A549 (cell line): ENCODE data around the gene SHF. TPM values are rescaled to one million over a fixed set of nuclear protein-coding genes. Genes with fewer than 3 reads are reported as not detected.
"Not testable (repeated sequence)": the region's sequence is repeated elsewhere in the genome, so short reads cannot be mapped to it uniquely, and the experiment has no call there.

Source experiments
- ATAC-seq, 2 experiments: fragments of 200-7000 bp in 1 of 2; fragments of >200 bp in 1 of 2; cut with Nextera tagmentation in 1 of 2; cut with Tn5 transposase in 1 of 2; 3 replicates each; pipeline versions ENCODE4 v1.8.0 to v1.9.1; 2018 to 2020; ENCODE audit warnings: mild to moderate bottlenecking in 1 of 2, moderate library complexity in 1 of 2
- CTCF ChIA-PET: fragments of 300-600 bp; sonication (Branson Sonifier 250); formaldehyde crosslinking; extraction: SDS; loops from one replicate; lab custom pipeline; 2021; ENCODE audit warnings: antibody characterized with exemption, inconsistent platforms; lab: Yijun Ruan, JAX
- POLR2A ChIA-PET: fragments of 350-600 bp; formaldehyde crosslinking; extraction: SDS; loops from one replicate; lab custom pipeline; 2021; ENCODE audit warnings: antibody characterized with exemption, inconsistent platforms; lab: Yijun Ruan, JAX
- DNase-seq, 2 experiments: peaks; one replicate each; pipeline versions ENCODE4 v3.0.0 to v3.0.0-alpha.2; 2011 to 2016; ENCODE audit warnings: low read depth in 1 of 2, low spot score in 1 of 2
- FAIRE-seq: peaks from 2 replicates; lab custom pipeline; 2011; peaks lifted over from hg19 to GRCh38; lab: Jason Lieb, UNC
- H3K27ac ChIP-seq, 2 experiments: fragments of >200 bp; sonication (Bioruptor Twin); formaldehyde crosslinking; 3 replicates each; pipeline ENCODE4 v1.5.1; 2016 to 2017
- H3K4me1 ChIP-seq: fragments of >200 bp; sonication (Bioruptor Twin); formaldehyde crosslinking; 3 replicates; pipeline ENCODE4 v1.6.1; 2016
- H3K4me2 ChIP-seq: fragments of >200 bp; sonication (Bioruptor Twin); formaldehyde crosslinking; 3 replicates; pipeline ENCODE4 v1.6.1; 2016
- H3K4me3 ChIP-seq: fragments of >200 bp; sonication (Bioruptor Twin); formaldehyde crosslinking; 3 replicates; pipeline ENCODE4 v1.5.1; 2016
- H3K9me3 ChIP-seq: fragments of >200 bp; sonication (Bioruptor Twin); formaldehyde crosslinking; 3 replicates; pipeline ENCODE4 v1.6.1; 2016
- CBX2 ChIP-seq: fragments of 200-600 bp; sonication (generic); IDR thresholded peaks from 2 replicates; pipeline ENCODE4 v1.6.1; 2016; ENCODE audit warnings: low read depth, mild to moderate bottlenecking, borderline replicate concordance
- CEBPB ChIP-seq, 2 experiments: fragments of >200 bp in 1 of 2; sonication (Bioruptor Twin) in 1 of 2; formaldehyde crosslinking in 1 of 2; IDR thresholded peaks; 2 replicates each; pipeline ENCODE4 v1.6.1; 2012 to 2016
- EHF ChIP-seq: fragments of 250-450 bp; sonication (Bioruptor Pico); IDR thresholded peaks from 2 replicates; pipeline ENCODE4 v1.5.0; 2020; ENCODE audit warnings: mild to moderate bottlenecking
- EHMT2 ChIP-seq: fragments of 200-600 bp; sonication (generic); IDR thresholded peaks from 2 replicates; pipeline ENCODE4 v1.6.1; 2016; ENCODE audit warnings: antibody characterized with exemption, low read depth, mild to moderate bottlenecking, moderate library complexity
- FOSB ChIP-seq: fragments of 250-450 bp; sonication (Bioruptor Pico); IDR thresholded peaks from 2 replicates; pipeline ENCODE4 v1.5.0; 2020; ENCODE audit warnings: mild to moderate bottlenecking, moderate library complexity
- FOSL2 ChIP-seq, 2 experiments: fragments of 450-650 bp in 1 of 2; fragments of >200 bp in 1 of 2; sonication (Bioruptor Twin) in 1 of 2; formaldehyde crosslinking; IDR thresholded peaks; 2 replicates each; pipeline versions ENCODE4 v1.5.0 to v1.6.1; 2016 to 2020; ENCODE audit warnings: mild to moderate bottlenecking in 1 of 2, moderate library complexity in 1 of 2
- FOXS1 ChIP-seq: fragments of 250-450 bp; sonication (Bioruptor Pico); IDR thresholded peaks from 2 replicates; pipeline ENCODE4 v1.5.0; 2020; ENCODE audit warnings: mild to moderate bottlenecking, moderate library complexity
- HOXA7 ChIP-seq: fragments of 250-450 bp; sonication (Bioruptor Pico); IDR thresholded peaks from 2 replicates; pipeline ENCODE4 v1.5.0; 2020; ENCODE audit warnings: mild to moderate bottlenecking, moderate library complexity
- HOXB13 ChIP-seq: fragments of 250-450 bp; sonication (Bioruptor Pico); IDR thresholded peaks from 2 replicates; pipeline ENCODE4 v1.5.0; 2020; ENCODE audit warnings: low read depth, mild to moderate bottlenecking, moderate library complexity
- JUNB ChIP-seq: fragments of >200 bp; sonication (Bioruptor Twin); formaldehyde crosslinking; IDR thresholded peaks from 2 replicates; pipeline ENCODE4 v1.6.1; 2016
- KDM1A ChIP-seq: fragments of 200-600 bp; sonication (generic); IDR thresholded peaks from 2 replicates; pipeline ENCODE4 v1.6.1; 2016; ENCODE audit warnings: low read depth, mild to moderate bottlenecking
- MAFK ChIP-seq: fragments of 450-650 bp; IDR thresholded peaks from 2 replicates; pipeline ENCODE4 v1.6.1; 2014; ENCODE audit not compliant: partially characterized antibody
- PHF8 ChIP-seq: fragments of 200-600 bp; sonication (generic); IDR thresholded peaks from 2 replicates; pipeline ENCODE4 v1.6.1; 2016; ENCODE audit warnings: low read depth, mild to moderate bottlenecking, antibody characterized with exemption, moderate library complexity, borderline replicate concordance
- POLR2A ChIP-seq: IDR thresholded peaks from 2 replicates; pipeline ENCODE4 v1.6.1; 2012; ENCODE audit warnings: mild to moderate bottlenecking, low read length
- RARB ChIP-seq: fragments of 250-450 bp; sonication (Bioruptor Pico); IDR thresholded peaks from 2 replicates; pipeline ENCODE4 v1.8.0; 2021; ENCODE audit warnings: mild to moderate bottlenecking, moderate library complexity
- RFX5 ChIP-seq: fragments of 450-650 bp; IDR thresholded peaks from 2 replicates; pipeline ENCODE4 v1.7.1; 2014; ENCODE audit warnings: antibody characterized with exemption, mild to moderate bottlenecking, moderate library complexity
- RNF2 ChIP-seq: fragments of 200-600 bp; sonication (generic); IDR thresholded peaks from 2 replicates; pipeline ENCODE4 v1.6.1; 2016; ENCODE audit warnings: low read depth, mild to moderate bottlenecking, antibody characterized with exemption, moderate library complexity, borderline replicate concordance
- SREBF2 ChIP-seq: fragments of 450-650 bp; IDR thresholded peaks from 2 replicates; pipeline ENCODE4 v1.6.1; 2014; ENCODE audit warnings: mild to moderate bottlenecking, moderate library complexity
- TFCP2L1 ChIP-seq: fragments of 250-450 bp; sonication (Bioruptor Pico); IDR thresholded peaks from 2 replicates; pipeline ENCODE4 v1.5.0; 2021; ENCODE audit warnings: mild to moderate bottlenecking
- TP53 ChIP-seq: fragments of 250-450 bp; sonication (Bioruptor Pico); IDR thresholded peaks from 2 replicates; pipeline ENCODE4 v1.5.0; 2021; ENCODE audit warnings: mild to moderate bottlenecking, moderate library complexity
- ZFP36 ChIP-seq: fragments of 450-650 bp; IDR thresholded peaks from 2 replicates; pipeline ENCODE4 v1.6.1; 2014; ENCODE audit warnings: borderline replicate concordance; ENCODE audit not compliant: partially characterized antibody
- ZNF302 ChIP-seq: fragments of 250-450 bp; sonication (Bioruptor Pico); IDR thresholded peaks from 2 replicates; pipeline ENCODE4 v1.9.0; 2021; ENCODE audit warnings: inconsistent platforms, mild to moderate bottlenecking, moderate library complexity
- WGBS: methylation state at CpG from one replicate; pipeline ENCODE4 v1.1.6; 2017; ENCODE audit errors: missing lambda C conversion rate; 5-methylcytosine and 5-hydroxymethylcytosine counted together
- polyA plus RNA-seq, 4 experiments: library from polyadenylated mRNA; depleted of rRNA in 3 of 4; stranded (reverse); fragments of >200 nt; fragmentation: RNase III in 1 of 4; extraction: RNeasy Plus Mini Kit Qiagen cat#74134 plus additional on column Dnase treatment in 1 of 4; gene quantifications; 2 replicates in 3 of 4; 3 replicates in 1 of 4; pipeline ENCODE4 v1.2.3, GENCODE V29; 2011 to 2017
- TF ChIP-seq, protein P1 (sequence below): fragments of 450-650 bp; IDR thresholded peaks from 2 replicates; pipeline ENCODE4 v1.6.1; 2014; ENCODE audit warnings: antibody characterized with exemption
- TF ChIP-seq, protein P2 (sequence below): IDR thresholded peaks from 2 replicates; pipeline ENCODE4 v1.6.1; 2012; ENCODE audit warnings: low read depth, borderline replicate concordance
- TF ChIP-seq, protein P3 (sequence below): fragments of >200 bp; sonication (Bioruptor Twin); formaldehyde crosslinking; IDR thresholded peaks from 2 replicates; pipeline ENCODE4 v1.6.1; 2016
- TF ChIP-seq, protein P4 (sequence below): fragments of >200 bp; sonication (Bioruptor Twin); formaldehyde crosslinking; IDR thresholded peaks from 3 replicates; pipeline ENCODE4 v1.6.1; 2016
- TF ChIP-seq, protein P5 (sequence below): fragments of 150-350 bp; IDR thresholded peaks from 2 replicates; pipeline ENCODE4 v1.6.1; 2014; ENCODE audit warnings: low read depth, mild to moderate bottlenecking, low read length
- TF ChIP-seq, protein P6 (sequence below): IDR thresholded peaks from 2 replicates; pipeline ENCODE4 v1.6.1; 2012

The SHF gene
- polyA plus RNA-seq, 2 of the 4 experiments (the other 2 are of a cell fraction), result 0.36 to 0.85 TPM

DNA sequence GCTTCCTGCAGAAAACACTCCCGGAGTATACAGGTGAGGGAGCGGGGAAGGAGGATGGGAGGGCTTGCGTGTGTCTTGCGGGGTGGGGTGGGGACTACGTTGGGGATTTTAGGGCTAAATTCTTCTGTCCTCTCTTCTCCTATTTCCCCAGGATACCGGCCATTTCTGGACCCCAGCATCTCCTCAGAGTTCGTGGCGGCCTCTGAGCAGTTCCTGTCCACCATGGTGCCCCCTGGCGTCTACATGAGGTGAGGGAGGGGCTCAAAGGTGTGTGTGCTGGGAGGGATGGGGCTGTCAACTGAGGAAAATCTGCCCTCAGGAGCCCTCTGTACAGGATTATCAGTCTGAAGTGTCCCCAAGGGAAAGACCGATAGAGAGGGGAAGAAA is 51.4 kb downstream of the SHF start:
- no peaks in the 10 kb centered on the region for H3K4me1 ChIP-seq
- H3K9me3 ChIP-seq, result no peaks in the 10 kb centered on the region
- ChIA-PET POLR2A (no interaction called here), CTCF (interaction anchor here (1.6 kb wide), 1 partner anchor 9 kb away, joined by 6 read pairs; no protein-coding TSS in a partner anchor)
- TF ChIP-seq MAFK (no peak), JUNB (no peak), KDM1A (no peak), CEBPB (IDR thresholded peaks at IDR 0.05) (no peak), SREBF2 (no peak), TFCP2L1 (CRISPR knock-in tag) (no peak), ZFP36 (no peak), EHF (no peak), ZNF302 (CRISPR knock-in tag) (no peak), RNF2 (no peak), CBX2 (no peak), PHF8 (no peak), HOXB13 (CRISPR knock-in tag) (no peak)
- TF ChIP-seq, protein P1, sequence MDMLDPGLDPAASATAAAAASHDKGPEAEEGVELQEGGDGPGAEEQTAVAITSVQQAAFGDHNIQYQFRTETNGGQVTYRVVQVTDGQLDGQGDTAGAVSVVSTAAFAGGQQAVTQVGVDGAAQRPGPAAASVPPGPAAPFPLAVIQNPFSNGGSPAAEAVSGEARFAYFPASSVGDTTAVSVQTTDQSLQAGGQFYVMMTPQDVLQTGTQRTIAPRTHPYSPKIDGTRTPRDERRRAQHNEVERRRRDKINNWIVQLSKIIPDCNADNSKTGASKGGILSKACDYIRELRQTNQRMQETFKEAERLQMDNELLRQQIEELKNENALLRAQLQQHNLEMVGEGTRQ, result no peak
- TF ChIP-seq, protein P2, sequence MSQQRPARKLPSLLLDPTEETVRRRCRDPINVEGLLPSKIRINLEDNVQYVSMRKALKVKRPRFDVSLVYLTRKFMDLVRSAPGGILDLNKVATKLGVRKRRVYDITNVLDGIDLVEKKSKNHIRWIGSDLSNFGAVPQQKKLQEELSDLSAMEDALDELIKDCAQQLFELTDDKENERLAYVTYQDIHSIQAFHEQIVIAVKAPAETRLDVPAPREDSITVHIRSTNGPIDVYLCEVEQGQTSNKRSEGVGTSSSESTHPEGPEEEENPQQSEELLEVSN, result no peak
- TF ChIP-seq, protein P3, sequence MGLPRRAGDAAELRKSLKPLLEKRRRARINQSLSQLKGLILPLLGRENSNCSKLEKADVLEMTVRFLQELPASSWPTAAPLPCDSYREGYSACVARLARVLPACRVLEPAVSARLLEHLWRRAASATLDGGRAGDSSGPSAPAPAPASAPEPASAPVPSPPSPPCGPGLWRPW, result no peak
- WGBS, result 69% methylated on average over 8 of the region's 10 CpGs
- H3K4me3 ChIP-seq, result no peak overlapping the region
- H3K4me2 ChIP-seq, result no peak overlapping the region
- no peak overlapping the region for H3K27ac ChIP-seq
- FAIRE-seq (no peak), ATAC-seq (no peak), DNase-seq (no peak)

DNA sequence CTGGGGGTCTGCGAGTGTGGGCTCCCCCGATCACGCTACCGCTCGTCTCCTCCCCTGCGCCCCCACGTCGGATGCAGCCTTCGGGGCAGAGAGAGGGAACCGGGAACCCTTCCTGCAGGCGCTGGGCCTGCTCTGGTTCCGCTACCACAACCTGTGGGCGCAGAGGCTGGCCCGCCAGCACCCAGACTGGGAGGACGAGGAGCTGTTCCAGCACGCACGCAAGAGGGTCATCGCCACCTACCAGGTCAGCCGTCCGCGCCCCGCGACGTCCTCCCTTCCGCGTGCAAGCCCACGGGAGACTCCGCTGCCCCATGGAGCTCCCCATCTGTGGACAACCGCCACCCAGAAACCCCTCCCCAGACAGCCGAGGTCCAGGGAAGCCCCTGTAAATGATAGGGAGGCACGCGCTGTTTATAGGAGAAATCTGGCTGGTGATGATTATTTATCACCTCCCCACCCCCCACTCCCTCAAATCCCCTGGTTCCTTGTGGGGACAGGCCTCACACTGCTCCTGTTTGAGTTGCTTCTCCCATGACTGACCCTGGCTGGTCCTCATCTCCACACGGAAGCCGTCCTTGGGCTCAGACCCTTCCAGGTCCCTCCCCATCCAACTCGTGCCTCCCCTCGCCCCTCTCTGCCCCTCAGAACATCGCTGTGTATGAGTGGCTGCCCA is 51.9 kb downstream of the SHF start:
- H3K4me1 ChIP-seq, ATAC-seq, H3K27ac ChIP-seq, H3K9me3 ChIP-seq, DNase-seq, CTCF ChIA-PET, H3K4me2 ChIP-seq, FAIRE-seq, POLR2A ChIA-PET, H3K4me3 ChIP-seq: not testable (repeated sequence)
- WGBS, result 77% methylated on average over 14 of the region's 37 CpGs

DNA sequence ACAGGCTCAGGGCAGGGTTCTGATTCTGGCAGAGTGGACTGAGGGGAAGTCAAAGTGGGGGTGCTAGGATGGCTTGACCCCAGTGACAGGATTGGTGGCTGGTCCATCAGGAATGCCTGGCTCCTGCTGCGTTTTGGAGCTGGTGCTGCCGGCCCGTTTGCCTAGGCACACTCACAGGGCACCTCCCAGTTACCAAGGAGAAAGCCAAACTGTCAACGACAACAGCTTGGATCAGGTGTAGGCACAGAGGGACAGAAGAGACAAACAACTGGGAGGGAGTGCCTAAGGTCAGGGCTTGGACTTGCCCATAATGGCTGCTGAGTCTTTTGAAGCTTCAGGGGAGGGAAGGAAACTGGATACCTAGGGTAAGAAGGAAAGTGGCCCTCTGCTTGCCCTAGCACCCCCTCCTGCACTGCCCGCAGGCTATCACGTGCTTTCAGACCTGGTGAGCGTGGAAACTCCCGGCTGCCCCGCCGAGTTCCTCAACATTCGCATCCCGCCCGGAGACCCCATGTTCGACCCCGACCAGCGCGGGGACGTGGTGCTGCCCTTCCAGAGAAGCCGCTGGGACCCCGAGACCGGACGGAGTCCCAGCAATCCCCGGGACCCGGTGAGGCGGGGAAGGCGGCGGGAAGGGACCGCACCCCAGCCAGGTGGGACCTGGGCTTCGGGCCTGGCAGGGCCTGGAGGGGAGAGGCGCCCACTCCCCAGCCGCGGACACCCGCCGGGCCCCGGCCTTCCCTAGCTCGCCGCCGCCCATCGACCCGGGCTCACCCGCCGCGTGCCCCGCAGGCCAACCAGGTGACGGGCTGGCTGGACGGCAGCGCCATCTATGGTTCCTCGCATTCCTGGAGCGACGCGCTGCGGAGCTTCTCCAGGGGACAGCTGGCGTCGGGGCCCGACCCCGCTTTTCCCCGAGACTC is 52.8 kb downstream of the SHF start:
- Histone ChIP-seq H3K4me1 (no peaks in the 10 kb centered on the region), H3K4me2 (no peak overlapping the region), H3K4me3 (no peak overlapping the region), H3K27ac (no peak overlapping the region), H3K9me3 (no peaks in the 10 kb centered on the region)
- ChIA-PET CTCF (interaction anchor here (1.1 kb wide), 1 partner anchor 17 kb away, joined by 4 read pairs; no protein-coding TSS in a partner anchor), POLR2A (no interaction called here)
- ATAC-seq, result no peak
- no peak for DNase-seq
- FAIRE-seq, result no peak
- TF ChIP-seq, protein P4, sequence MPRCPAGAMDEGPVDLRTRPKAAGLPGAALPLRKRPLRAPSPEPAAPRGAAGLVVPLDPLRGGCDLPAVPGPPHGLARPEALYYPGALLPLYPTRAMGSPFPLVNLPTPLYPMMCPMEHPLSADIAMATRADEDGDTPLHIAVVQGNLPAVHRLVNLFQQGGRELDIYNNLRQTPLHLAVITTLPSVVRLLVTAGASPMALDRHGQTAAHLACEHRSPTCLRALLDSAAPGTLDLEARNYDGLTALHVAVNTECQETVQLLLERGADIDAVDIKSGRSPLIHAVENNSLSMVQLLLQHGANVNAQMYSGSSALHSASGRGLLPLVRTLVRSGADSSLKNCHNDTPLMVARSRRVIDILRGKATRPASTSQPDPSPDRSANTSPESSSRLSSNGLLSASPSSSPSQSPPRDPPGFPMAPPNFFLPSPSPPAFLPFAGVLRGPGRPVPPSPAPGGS, result no peak
- TF ChIP-seq, protein P5, sequence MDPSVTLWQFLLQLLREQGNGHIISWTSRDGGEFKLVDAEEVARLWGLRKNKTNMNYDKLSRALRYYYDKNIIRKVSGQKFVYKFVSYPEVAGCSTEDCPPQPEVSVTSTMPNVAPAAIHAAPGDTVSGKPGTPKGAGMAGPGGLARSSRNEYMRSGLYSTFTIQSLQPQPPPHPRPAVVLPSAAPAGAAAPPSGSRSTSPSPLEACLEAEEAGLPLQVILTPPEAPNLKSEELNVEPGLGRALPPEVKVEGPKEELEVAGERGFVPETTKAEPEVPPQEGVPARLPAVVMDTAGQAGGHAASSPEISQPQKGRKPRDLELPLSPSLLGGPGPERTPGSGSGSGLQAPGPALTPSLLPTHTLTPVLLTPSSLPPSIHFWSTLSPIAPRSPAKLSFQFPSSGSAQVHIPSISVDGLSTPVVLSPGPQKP, result no peak
- TF ChIP-seq, protein P6, sequence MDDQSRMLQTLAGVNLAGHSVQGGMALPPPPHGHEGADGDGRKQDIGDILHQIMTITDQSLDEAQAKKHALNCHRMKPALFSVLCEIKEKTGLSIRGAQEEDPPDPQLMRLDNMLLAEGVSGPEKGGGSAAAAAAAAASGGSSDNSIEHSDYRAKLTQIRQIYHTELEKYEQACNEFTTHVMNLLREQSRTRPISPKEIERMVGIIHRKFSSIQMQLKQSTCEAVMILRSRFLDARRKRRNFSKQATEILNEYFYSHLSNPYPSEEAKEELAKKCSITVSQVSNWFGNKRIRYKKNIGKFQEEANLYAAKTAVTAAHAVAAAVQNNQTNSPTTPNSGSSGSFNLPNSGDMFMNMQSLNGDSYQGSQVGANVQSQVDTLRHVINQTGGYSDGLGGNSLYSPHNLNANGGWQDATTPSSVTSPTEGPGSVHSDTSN, result no peak
- TF ChIP-seq POLR2A, result no peak
- TF ChIP-seq FOSB (CRISPR knock-in tag), result no peak
- TF ChIP-seq FOSL2 (IDR thresholded peaks at IDR 0.05), result no peak
- TF ChIP-seq FOSL2 (CRISPR knock-in tag; IDR thresholded peaks at IDR 0.05), result no peak
- no peak for TF ChIP-seq RFX5
- TF ChIP-seq FOXS1 (CRISPR knock-in tag), result no peak
- TF ChIP-seq JUNB, result no peak
- TF ChIP-seq HOXA7, result no peak
- no peak for TF ChIP-seq TP53
- no peak for TF ChIP-seq TFCP2L1 (CRISPR knock-in tag)
- TF ChIP-seq RARB, result no peak
- no peak for TF ChIP-seq HOXB13 (CRISPR knock-in tag)
- TF ChIP-seq EHMT2, result no peak
- 86% methylated on average over 26 of the region's 57 CpGs for WGBS
